GM15510 (cell line): Measurements from ENCODE around the gene RBSN.

Experiments
- POLR2A ChIP-seq: IDR thresholded peaks from 3 replicates; pipeline ENCODE4 v1.6.1; 2011; ENCODE audit warnings: borderline replicate concordance; ENCODE audit not compliant: insufficient read length; ENCODE audit errors: extremely low read depth

RBSN gene

DNA sequence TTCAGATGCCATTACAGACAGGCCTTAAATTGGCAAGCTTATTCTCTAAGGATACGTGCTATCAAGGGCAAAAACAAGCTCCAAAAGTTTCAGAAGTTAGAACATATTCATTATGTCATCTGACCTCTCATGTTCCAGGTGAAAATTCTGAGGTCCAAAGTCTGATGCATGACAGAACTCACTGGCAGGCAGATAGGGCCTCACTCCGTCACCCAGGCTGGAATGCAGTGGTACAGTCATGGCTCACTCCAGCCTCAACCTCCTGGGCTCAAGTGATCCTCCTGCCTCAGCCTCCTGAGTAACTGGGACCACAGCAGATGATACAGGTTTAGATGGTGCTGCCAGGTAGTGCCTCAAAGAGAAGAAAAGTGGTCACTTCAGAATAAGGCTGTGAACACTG is 49.4 kb downstream of the RBSN start:
- TF ChIP-seq POLR2A: no peak

GRCh38 chr3:15045667-15046066 is 53.3 kb downstream of the RBSN start:
- TF ChIP-seq POLR2A: no peak

GRCh38 chr3:15044326-15044725 is 54.6 kb downstream of the RBSN start:
- TF ChIP-seq POLR2A: no peak

- TF ChIP-seq POLR2A: no peak
These were observed 55.4 kb downstream of the RBSN start for GRCh38 chr3:15043408-15044171.

DNA sequence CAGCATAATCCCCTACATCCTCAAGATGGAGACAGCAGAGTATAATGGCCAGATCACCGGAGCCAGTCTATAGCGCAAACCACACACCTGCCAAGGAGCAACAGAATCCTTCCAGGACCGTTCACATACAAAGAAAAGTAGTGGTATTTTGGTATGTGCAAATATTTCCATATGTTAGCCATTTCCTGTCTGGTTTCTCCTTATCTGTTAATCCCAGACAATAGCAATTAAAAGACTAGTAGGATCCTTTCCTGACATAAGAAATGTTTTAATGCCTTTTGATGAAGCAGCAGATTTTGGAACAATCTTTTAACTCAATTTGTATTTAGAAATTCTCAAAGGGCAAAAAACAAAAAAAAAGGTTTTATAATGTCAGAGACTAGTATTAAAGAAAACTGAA is 56.0 kb downstream of the RBSN start:
- no peak for TF ChIP-seq POLR2A

GRCh38 chr3:15041950-15042349 is 57.0 kb downstream of the RBSN start:
- no peak for TF ChIP-seq POLR2A

DNA sequence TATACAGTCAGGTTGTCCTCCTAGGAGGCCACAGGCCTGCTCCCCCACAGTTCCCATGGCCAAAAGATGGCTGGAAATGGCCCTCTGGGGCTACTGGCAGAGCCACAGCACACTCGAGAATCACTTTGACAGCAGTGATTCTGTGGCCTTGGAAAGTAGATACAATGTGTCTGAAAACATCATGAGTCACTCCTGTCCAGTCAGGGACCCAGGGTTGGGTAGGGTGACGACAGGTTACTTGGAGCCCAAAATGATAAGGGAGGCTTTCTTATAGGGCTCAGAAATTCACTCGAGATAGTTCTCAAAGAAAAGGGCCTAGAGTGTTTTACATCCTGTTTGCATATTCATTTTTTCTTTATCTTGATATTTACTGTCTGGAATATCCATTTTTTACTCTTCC is 58.1 kb downstream of the RBSN start:
- no peak for TF ChIP-seq POLR2A

GRCh38 chr3:15038306-15038705 is 60.6 kb downstream of the RBSN start:
- no peak for TF ChIP-seq POLR2A

DNA sequence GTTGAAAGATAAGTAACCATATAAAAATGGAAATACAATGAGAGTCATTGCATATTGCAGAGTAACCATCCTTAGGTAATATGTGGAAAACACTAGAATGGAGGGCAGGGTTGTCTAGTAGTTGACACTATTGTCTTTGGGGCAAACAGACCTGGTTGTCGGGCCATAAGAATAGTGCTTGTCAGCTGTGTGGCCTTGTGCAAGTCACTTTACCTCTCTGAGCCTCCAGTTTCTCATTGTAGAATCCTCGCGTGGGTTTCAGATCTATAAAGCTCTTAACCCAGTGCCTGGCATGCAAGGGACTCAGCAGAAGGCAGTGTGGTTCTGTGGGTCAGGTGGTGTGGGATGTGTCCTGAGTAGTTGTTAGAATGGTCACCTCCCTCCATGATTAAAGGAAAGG is 65.8 kb downstream of the RBSN start:
- TF ChIP-seq POLR2A: no peak

- TF ChIP-seq POLR2A: no peak
These were observed 66.3 kb downstream of the RBSN start for GRCh38 chr3:15032650-15033049.

DNA sequence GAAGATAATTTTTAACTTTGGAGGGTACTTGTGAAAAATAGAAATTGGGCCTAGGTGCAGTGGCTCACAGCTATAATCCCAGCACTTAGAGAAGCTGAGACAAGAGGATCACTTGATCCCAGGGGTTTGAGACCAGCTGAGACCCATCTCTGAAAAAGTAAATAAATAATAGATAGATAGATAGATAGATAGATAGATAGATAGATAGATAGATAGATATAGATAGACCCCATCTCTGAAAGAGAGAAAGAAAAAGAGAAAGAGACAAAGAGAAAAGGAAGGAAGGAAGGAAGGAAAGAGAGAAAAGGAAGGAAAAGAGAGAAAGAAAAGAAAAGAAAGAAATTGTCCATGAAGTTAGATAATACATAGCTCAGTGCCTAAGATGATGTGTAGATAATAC is 69.3 kb downstream of the RBSN start:
- no peak for TF ChIP-seq POLR2A

DNA sequence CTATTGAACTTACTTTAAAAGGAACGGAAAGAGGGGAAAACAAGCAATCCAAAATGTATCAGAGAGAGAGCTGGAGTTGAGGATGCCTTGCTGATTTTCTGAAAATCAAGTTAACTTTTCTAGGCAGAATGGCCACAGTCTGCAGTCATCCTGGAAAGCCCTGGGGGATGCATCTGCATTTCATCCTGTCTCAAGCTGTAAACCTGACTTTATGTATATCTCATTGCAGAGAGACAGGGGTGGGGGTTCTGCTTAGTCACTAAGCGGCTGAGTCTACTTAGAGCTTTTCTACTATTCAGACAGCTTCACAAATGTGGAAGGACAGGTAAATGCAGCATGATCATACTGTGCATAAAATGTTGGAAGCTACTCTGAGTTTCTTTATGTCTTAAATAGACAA is 75.2 kb downstream of the RBSN start:
- no peak for TF ChIP-seq POLR2A

DNA sequence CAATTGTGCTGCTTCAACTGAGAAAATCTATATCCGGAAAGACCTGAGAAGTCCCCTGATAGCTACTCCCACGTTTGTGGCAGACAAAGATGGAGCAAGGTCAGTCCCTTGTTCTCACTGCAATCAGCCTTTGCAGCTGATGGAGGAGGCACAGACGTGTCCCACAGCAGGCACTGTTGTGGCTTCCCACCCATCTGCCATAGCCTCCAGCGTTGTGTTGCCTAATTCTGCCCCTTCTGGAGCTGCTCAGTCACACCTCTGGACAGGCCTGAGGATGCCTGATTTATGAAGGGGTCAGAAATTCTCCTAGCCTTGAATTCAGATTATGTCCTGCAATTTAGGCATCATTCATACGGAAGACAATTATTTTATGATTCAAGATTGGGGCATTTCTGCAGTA is 75.7 kb downstream of the RBSN start:
- TF ChIP-seq POLR2A: no peak
